Islet precursor cell (in vitro differentiated cells): ENCODE measurements around the gene FHIP1A.
A peak's percentile ranks its signal among the peaks of the same experiment; 100 is the strongest.
"Not testable (repeated sequence)": the region's sequence is repeated elsewhere in the genome, so short reads cannot be mapped to it uniquely, and the experiment has no call there.

ENCODE experiments used
- DNase-seq: peaks from one replicate; pipeline ENCODE4 v3.0.0-alpha.2; 2018

Gene FHIP1A

DNA sequence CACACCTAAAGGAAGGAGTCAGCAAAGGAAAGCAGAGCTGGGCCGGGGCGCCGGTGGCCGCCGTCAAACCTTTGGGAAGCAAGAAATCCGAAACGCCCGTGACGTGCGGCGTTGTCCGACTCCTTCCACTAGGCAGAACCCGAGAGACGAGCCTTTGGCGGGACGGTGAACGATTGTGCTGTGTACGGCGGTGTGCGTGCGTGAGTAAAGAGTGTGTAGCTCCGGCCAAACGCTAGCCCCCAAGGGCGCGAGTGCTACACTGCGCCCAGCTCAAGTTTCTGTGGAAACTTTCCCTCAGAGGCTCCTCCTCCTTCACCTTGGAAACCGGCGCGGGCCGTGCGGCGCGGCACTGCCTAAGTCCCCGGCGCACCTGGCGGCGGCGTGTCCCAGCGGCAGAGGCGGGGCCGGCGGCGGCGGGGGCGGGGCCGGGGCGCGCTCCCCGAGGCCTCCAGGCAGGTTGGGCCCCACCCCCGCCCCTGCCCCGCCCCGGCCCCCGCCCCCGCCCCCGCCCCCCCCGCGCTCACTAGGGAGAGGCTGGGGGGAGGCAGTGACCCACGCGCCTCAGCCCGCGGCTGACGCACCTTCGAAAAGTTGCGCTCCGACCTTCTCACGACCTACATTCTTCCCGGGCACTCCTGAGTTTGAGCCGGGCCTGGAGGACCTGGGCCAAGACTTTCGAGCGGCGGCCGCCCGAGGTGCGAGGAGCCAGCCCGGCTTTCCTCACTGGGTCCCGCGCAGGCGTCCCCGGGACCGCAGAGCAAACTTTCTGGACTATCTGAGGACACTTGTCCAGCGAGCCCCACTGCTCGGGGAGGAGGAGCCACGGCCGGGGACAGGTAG, at the start of gene FHIP1A:
Gene FHIP1A (plus strand): TSS at position 547 of the 840 bp plus-strand sequence. CDS start 157,084 bp downstream, outside the sequence.
- DNase-seq = peak; percentile 95

DNA sequence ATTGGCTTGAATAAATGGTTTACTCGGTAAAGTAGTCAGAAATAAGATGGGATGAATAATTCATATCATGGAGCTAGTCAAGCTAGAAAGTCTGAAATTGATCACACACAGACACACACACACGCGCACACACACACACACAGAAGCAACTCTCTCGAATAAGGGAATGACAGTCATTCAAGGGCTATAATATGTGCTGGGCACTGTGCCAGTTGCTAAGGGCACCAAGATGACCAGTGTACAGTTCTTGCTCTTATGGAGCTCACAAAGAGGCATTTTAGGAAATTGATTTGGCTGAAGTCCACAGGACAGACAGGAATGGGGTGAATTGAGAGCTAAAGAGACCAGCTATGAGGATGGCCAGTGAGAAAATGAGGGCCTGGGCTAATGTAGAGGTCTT, 49.4 kb upstream of the FHIP1A start:
- no peak for DNase-seq

DNA sequence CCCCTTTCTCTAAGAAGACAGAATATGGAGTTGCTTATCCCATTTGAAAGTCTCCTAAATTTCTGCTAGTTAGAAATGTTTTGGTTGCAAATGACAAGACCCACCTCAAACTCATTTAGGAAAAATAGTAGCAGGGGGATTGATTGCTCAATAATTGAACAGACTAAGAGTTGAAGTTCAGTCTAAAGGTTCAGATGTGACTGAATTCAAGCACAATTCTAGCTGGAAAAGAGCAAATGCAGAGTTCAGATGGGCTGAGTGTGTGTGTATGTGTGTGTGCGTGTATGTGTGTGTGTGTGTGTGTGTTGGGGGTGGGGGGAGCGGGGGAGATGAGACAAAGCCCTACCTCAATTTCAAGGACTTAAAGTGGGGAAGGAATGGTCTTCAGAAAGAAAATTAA, 47.9 kb upstream of the FHIP1A start:
- no peak for DNase-seq

DNA sequence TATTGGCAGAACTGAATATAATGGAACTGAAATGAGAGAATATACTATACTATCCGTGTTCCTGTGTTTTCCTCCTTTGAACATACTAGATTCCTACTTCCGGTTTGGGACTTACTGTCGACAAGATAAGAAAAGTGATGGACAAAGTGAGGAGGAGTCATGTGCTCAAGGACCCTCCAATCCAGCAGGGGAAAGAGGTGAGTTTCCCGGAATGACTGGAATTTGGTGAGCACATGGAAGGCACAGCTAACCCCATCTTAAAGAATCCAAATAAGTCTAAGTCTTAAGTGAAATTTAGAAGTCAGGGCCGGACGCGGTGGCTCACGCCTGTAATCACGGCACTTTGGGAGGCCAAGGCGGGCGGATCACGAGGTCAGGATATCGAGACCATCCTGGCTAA, 47.0 kb upstream of the FHIP1A start:
- no peak for DNase-seq

DNA sequence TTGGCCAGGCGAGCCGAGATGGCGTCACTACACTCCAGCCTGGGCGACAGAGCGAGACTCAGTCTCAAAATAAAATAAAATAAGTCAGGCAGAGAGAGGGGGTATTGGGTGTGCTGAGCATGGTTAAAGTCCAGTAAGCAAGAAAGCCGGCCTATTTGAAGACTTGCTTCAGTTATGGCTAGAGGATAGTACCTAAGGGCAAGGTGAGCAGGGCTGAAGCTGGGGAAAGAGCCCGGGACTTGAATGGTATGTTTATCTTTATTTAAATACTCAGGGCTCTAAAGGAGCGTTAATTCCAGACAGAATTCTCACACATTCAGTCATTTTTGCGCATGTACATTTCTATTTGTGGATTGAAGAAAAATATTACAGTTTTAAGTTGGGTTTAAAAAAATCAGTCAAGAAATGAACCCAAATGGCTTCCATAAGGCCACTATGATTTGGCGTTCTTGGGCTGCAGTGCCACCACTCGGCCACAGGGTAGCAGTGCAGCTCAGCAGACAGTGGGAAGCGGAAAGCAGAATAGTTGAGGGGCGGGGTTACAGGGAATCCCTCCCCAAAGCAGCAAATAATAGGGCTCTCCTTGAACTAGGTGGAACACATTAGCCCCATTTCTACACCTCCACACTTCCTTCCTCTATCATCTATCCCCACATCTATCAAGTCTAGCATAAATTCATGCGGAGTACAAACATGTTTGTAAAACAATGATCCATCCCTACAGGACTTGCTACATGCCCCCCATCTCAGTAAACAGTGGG, 46.4 kb upstream of the FHIP1A start:
- peak; percentile 88 for DNase-seq

DNA sequence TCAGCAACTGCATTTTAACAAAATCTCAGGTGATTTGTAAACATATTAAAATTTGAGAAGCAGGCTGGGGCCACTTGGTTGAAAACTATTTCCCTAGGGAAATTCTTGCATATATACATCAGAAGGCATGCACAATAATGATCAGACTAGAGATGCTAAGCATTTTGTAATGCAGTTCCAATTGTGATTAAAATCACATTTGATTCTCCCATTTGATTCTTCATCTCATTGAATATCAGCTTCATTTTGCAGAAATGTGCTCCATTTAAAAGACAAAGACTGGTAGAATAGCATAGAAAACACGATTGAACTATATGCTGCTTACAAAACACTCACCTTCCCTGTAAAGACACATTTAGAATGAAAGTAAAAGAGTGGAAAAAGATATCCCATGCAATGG, 32.4 kb upstream of the FHIP1A start:
- DNase-seq = no peak

DNA sequence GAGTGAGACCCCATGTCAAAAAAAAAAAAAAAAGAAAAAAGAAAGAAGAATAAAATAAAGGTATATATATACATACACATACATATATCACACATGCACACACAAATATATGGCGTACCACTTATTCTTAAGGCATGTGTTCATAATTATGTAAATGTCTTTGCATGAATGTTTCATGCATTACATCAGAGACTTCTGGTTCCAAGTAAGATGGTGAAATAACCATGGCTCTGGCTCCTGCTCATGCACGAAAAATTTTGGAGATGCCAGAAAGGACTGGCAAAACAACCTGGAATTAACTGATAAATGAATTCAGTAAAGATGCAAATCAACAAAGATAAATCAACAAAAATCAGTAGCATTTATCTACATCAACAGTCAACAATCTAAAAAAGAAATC, 19.7 kb upstream of the FHIP1A start:
- DNase-seq = no peak

DNA sequence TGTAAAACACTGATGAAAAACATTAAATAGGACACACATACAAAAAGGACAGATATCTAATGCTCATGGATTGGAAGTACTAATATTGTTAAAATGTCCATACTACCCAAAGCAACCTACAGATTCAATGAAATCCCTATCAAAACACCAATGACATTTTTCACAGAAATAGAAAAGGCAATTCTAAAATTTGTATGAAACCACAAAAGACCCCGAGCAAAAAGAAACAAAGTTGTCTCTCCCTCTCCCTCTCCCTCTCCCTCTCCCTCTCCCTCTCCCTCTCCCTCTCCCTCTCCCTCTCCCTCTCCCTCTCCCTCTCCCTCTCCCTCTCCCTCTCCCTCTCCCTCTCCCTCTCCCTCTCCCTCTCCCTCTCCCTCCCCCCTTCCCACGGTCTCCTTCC, 19.2 kb upstream of the FHIP1A start:
- DNase-seq = not testable (repeated sequence)

DNA sequence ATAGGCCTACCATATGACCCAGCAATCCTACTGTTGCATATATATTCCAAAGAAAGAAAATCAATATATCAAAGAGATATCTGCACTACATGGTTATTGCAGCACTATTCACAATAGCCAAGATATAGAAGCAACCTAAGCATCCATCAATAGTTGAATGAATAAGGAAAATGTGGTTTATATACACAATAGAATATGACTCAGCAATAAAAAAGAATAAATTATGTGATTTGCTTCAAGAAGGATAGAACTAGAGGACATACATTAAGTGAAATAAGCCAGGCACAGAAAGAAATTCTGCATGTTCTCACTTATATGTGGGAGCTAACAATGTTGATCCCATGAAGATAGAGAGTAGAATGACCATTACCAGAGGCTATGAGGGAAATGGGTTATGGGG, 13.1 kb upstream of the FHIP1A start:
- no peak for DNase-seq

DNA sequence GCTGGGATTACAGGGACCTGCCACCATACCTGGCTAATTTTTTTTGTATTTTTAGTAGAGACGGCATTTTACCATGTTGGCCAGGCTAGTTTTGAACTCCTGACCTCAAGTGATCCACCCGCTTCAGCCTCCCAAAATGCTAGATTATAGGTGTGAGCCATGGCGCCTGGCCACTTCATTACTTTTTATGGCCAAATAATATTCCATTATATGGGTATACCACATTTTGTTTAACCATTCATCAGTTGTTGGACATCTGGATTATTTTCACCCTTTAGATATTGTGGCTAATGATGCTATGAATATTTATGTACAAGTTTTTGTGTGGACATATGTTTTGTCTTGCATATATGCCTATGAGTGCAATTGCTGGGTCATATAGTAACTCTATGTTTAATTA, 8.6 kb upstream of the FHIP1A start:
- DNase-seq = no peak

DNA sequence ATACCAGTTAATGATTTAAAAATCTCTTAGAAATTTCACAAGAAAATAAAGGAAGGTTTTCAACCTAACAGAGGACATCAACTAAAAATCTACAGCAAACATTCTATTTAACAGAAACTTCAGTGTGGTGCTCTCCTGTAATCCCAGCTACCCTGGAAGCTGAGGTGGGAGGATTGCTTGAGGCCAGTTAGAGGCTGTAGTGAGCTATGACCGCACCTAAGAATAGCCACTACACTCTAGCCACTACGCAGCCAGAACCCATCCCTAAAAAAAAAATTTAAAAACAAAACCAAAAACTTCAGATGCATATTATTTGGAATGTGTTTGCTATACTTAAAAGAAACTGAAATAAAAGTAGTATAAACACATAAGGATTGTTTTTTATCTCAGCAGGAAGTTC, 7.2 kb upstream of the FHIP1A start:
- DNase-seq = no peak

DNA sequence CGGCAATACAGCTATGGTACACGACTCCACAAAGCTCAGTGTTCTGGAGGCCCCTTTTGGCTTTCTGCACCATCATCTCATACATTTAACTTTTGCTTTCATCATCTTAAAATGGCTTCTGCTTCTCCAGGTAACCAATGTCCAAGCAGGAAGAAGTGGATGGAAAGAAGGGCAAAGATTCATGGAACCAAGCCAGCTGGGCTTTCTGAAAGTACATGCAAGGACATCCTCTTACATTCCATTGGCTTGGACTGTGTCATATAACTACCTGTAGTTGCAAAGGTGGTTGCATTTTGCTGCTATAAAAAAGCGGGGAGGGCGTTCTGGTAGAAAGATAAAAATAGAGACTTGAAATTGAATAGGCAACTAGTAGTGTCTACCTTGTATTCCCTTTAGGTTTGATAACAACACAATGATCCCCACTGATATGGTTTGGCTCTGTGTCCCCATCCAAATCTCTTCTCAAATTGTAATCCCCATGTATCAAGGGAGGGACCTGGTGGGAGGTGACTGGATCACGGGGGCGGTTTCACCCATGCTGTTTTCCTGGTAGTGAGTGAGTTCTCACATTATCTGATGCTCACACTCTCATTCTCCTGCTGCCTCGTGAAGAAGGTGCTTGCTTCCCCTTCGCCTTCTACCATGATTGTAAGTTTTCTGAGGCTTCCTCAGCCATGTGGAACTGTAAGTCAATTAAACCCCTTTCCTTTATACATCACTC, 6.7 kb upstream of the FHIP1A start:
- no peak for DNase-seq

DNA sequence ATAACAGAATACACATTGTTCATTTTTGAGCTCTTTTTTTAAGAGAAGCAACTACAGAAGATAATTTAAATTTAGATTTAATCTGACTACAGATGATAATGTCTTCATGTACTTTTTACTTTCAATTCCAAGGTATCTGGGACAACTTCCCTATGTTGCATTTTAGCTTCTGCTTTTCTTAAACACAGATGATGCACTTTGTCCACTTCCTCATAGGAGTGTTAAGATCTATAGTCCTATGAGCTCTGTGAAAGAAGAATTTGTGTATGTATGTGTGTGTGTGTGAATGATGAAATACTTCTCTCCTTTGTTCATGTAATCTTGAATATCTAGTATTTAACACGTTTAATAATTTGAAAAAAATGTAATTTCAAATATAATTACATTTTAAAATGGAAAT, 5.3 kb upstream of the FHIP1A start:
- no peak for DNase-seq

DNA sequence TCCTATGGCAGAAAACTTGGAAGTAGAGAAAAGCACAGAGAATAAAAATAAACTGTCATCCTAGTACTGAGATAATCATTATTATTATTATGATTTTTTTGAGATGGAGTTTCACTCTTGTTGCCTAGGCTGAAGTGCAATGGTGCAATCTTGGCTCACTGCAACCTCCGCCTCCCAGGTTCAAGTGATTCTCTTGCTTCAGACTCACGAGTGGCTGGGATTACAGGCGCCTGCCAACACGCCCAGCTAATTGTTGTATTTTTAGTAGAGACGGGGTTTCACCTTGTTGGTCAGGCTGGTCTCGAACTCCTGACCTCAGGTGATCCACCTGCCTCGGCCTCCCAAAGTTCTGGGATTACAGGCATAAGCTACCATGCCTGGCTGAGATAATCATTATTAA, 4.2 kb upstream of the FHIP1A start:
- DNase-seq = not testable (repeated sequence)

DNA sequence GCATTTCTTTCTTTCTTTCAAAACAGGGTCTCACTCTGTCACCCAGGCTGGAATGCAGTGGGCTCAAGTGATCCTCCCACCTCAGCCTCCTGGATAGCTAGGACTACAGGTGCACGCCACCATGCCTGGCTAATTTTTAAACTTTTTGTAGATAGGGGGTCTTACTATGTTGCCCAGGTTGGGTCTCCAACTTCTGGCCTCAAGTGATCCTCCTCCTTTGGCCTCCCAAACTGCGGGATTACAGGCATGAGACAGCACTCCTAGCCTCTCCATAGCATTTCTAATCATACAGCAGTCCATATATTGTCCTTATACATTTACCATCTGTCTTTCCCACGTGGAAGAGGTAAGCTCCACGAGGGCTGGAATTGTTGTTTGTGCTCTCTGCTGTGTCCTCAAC, 2.0 kb upstream of the FHIP1A start:
- no peak for DNase-seq

DNA sequence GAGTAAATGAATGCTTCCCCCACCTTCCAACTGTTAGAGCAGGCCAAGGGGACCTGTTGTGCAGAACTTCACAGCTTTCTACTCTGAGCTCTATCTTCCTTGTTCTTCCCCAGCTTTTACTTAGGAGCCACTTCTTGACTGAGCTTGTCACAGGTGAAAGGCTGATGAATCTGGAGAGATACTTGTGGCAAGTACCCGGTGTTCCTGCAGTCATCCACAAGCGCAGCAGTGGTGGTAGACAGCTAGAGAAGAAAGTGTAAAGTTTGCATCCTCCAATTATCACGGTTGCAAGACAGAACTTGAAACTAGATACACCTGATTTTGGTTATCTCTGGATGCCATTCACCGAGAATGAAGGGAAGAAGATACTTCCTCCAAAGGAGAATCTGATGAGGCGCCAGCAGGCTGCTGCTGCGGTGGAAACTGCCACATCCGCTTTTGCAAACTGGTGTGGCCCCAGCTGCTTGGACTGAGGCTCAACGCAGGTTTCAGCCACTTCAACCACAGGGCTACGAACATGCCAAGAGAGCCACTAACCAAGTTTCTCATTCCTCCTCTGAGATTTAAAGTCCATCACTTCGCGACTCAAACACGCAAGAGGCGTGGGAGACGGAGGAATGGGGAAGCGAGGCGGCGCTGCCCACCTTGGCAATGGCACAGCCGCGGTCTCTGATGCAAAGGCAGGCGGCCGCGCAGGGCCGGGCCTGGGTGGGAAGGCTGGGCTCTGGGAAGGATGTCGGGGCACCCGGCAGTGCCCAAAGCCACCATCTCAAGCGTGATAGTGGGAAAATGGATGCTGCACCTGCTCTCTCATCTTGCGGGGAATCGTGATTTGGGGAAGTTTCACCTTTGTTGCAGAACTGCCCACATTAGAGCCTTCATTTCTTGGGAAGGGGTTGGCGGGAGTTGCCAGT, 1.3 kb upstream of the FHIP1A start:
- DNase-seq = no peak

DNA sequence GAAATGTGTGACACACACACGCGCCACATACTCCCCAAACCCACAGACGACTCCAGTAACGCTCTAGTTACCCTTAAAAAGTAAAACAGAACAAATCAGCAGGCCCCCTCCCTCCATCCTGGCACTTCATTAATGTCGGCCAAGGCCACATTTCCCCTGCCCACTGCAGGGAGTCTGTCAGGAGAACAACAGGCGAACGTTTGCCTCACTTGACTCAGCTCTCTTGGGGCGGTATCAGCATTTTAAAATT, 671 bp upstream of the FHIP1A start:
- no peak for DNase-seq

DNA sequence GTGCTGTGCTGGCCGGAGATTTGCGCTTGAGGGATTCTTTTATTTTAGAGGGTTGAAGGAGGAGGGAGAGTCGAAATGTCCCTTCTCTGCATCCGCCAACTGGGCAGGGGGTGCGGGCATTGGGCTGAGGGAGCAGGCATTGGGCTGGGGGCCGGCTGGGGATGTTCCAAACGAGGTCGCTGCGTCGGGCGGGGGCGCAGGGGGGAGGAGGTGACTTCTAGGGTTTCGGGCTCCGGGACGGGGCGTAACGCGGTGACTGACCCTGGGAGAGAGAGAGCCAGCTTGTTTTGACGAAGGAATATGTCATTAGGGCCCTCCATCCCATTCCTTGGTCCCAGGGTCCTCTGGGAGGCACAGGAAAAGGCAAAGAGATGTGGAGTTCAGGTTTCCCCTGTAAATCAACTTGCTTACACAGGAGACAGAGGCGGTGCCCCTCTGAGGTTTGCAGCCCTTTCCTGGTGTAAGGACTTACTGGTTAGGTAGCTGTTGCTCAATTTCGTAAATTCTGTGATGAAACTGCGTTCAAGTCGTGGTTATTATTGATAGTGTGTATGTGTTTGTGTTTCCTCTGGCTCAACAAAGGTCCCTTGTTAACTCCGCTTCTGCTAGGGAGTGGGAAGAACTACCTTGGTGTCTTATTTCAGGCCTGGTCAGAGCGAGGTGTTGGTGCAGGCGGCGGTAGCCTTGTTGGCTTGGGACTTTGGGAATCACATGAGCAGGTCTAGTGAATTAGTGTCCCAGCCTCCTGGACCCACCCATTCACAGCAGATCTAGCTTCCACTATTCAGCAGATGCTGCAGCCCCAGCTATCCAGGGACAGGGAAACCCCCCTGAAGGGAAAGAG, 716 bp downstream of the FHIP1A start:
- DNase-seq = peak; percentile 79

DNA sequence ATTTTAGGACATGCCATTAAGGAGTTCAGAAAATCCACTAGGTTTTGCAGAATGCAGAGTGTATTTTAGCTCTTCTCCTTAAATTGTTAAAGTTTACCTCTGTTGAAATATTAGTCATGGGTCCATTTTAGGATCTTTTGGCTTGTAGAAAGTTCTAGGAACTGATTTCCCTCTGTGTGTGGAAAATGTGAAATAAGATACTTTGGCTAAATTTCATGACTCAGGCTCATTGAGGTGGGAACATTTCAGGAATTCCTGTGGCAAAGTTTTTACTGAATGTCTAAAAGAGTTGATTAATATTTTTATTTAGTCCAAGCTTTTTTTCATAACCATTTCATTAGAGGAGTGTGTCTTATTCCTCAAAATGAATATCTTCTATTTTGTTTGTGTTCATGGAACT, 7.0 kb downstream of the FHIP1A start:
- no peak for DNase-seq

DNA sequence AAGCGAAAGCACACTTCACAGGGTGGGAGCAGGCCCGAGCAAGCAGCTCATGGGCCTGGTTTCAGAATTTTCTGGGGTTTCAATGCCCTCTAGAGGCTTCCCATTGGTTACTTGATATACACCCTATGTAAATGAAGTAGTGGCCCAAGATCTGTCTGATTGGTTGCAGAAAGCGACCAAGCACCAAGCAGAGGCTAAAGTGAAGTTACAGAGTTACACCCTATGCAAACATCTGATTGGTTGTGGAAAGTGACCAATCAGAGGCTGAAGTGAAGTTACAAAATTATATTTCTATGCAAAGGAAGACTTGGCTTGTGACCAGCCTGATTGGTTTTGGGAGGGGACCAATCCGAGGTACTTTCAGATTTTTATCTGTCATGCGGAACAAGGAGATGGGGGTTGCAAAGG, 8.2 kb downstream of the FHIP1A start:
- DNase-seq = no peak

DNA sequence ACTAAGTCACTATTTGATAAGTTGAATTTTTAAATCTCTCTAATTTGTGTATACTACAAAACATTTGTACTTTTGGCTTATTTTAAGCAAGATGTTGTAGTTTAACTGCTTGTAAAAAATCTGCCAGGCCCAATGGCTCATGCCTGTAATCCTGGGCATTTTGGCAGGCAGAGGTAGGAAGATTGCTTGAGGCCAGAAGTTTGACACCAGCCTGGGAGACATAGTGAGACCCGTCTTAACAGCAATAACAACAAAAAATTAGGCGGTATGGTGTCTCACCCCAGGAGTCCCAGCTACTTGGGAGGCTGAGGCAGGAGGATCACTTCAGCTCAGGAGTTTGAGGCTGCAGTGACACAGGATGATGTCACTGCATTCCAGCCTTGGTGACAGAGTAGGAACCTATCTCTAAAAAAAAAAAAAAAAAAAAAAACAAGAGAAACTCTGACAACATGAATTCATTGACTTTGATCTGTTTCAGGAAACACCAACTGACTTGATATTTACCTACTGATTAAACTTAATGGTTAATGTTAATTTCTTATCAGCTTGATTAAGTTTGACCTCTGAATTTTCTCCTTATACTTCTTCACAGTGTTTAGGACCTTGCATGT, 8.9 kb downstream of the FHIP1A start:
- DNase-seq = no peak

DNA sequence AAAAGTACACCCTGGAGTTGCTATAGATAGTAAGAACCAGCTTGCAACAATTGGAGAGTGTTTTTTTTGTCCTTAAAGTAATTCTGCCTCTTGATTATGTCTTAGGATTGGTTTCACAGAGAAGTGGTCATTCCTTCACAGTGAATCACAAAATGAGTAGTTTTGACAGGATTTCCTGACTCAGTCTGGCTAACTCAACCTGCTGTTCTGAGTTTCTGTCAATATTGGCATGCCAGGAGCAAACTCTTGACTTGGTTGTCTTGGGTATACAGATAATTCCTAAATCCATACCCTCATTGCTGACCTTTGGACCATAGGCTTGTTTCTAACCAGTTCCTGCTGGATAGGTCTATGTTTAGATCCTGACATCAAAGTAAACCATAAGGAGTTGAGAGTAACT, 9.4 kb downstream of the FHIP1A start:
- DNase-seq = no peak
